Left ventricle myocardium inferior (tissue), 1 donor: ENCODE measurements around the gene FOXB2. TPM values are rescaled to one million over a fixed set of nuclear protein-coding genes. Genes with fewer than 3 reads are reported as not detected.
"Not testable (repeated sequence)": the region's sequence is repeated elsewhere in the genome, so short reads cannot be mapped to it uniquely, and the experiment has no call there.

Experiments
- DNase-seq: peaks from one replicate; pipeline ENCODE4 v3.0.0-alpha.2; 2020
- H3K27ac ChIP-seq: fragments of 200-600 bp; replicated peaks from 2 replicates; pipeline ENCODE4 v1.8.0; 2021
- H3K27me3 ChIP-seq: fragments of 200-600 bp; 2 replicates; pipeline ENCODE4 v1.8.0; 2021; ENCODE audit warnings: low read depth
- H3K36me3 ChIP-seq: fragments of 200-600 bp; 2 replicates; pipeline ENCODE4 v1.8.0; 2021
- H3K4me1 ChIP-seq: fragments of 200-600 bp; 2 replicates; pipeline ENCODE4 v1.8.0; 2021
- H3K4me3 ChIP-seq: fragments of 200-600 bp; 2 replicates; pipeline ENCODE4 v1.8.0; 2021; ENCODE audit warnings: mild to moderate bottlenecking, moderate library complexity
- H3K9me3 ChIP-seq: fragments of 200-600 bp; replicated peaks from 2 replicates; pipeline ENCODE4 v1.8.0; 2021
- intact Hi-C: fragments of 100-400 bp; cut with micrococcal nuclease; formaldehyde crosslinking; loops from one replicate; pipeline ENCODE4 v1.11.0; 2022
- total RNA-seq: library from RNA; stranded (reverse); fragmentation: NEBNext Ultra II Directional; extraction: Animal tissue kit (Norgen Biotek cat#: 25700); gene quantifications from one replicate; pipeline ENCODE4 v1.2.1, GENCODE V29; 2021
- TF ChIP-seq, protein P1 (sequence below): fragments of 200-600 bp; IDR thresholded peaks from 2 replicates; pipeline ENCODE4 v1.8.0; 2021; ENCODE audit warnings: antibody characterized with exemption, mild to moderate bottlenecking, borderline replicate concordance
- donor health status: DM: no; HTN: yes; CAD: no; lungs with severe emphysema.

Gene FOXB2
- total RNA-seq, 1 donor from 2014 or later = not detected

- intact Hi-C loops = no loop called here
- no peak overlapping the region for H3K4me3 ChIP-seq
- TF ChIP-seq, protein P1, sequence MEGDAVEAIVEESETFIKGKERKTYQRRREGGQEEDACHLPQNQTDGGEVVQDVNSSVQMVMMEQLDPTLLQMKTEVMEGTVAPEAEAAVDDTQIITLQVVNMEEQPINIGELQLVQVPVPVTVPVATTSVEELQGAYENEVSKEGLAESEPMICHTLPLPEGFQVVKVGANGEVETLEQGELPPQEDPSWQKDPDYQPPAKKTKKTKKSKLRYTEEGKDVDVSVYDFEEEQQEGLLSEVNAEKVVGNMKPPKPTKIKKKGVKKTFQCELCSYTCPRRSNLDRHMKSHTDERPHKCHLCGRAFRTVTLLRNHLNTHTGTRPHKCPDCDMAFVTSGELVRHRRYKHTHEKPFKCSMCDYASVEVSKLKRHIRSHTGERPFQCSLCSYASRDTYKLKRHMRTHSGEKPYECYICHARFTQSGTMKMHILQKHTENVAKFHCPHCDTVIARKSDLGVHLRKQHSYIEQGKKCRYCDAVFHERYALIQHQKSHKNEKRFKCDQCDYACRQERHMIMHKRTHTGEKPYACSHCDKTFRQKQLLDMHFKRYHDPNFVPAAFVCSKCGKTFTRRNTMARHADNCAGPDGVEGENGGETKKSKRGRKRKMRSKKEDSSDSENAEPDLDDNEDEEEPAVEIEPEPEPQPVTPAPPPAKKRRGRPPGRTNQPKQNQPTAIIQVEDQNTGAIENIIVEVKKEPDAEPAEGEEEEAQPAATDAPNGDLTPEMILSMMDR = no peak
- no peak for DNase-seq
- no peaks in the 10 kb centered on the region for H3K9me3 ChIP-seq
- no peak overlapping the region for H3K27ac ChIP-seq
- peaks cover 29% of the 10 kb centered on the region for H3K4me1 ChIP-seq
- peaks cover 100% of the 10 kb centered on the region for H3K27me3 ChIP-seq
- no peaks in the 10 kb centered on the region for H3K36me3 ChIP-seq
Observed at GRCh38 chr9:77024776-77025545, 5.5 kb downstream of the FOXB2 start.

DNA sequence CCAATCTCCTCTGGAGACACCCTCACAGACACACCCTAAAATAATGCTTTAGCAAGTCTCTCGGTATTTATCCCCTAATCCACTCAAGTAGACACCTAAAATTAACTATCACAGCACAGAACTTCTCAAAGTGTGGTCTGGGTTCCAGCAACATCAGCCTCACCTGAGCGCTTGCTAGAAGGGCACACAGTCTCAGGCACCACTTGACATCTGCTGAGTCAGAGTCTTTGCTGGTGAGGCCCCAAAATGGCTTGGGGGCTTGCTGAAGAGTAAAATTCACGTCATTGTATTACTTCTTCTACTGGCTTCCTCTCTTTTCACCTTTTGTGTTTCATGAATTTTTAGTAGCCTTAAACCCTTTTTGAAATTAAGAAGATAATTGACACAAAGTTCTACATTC lies 9.0 kb downstream of the FOXB2 start:
- DNase-seq = no peak
- H3K27me3 ChIP-seq = peaks cover 97% of the 10 kb centered on the region
- intact Hi-C loops = no loop called here
- H3K4me1 ChIP-seq = no peaks in the 10 kb centered on the region
- H3K4me3 ChIP-seq = no peak overlapping the region
- H3K9me3 ChIP-seq = no peaks in the 10 kb centered on the region
- no peaks in the 10 kb centered on the region for H3K36me3 ChIP-seq
- no peak overlapping the region for H3K27ac ChIP-seq
- TF ChIP-seq, protein P1 = no peak

DNA sequence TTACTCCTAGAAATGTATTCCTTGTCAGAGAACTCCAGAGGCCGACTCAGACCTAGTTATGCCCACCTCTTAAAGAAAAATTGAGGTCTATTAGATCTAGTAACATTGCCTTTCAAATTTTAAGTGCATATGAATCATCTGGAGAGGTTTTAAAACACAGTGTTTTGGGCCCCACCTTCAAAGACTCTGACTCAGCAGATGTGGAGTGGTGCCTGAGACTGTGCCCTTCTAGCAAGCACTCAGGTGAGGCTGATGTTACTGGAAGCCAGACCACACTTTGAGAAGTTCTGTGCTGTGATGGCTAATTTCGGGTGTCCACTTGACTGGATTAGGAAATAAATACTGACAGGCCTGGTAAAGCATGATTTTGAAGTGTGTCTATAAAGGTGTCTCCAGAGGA lies 10.6 kb downstream of the FOXB2 start:
- intact Hi-C loops = no loop called here

DNA sequence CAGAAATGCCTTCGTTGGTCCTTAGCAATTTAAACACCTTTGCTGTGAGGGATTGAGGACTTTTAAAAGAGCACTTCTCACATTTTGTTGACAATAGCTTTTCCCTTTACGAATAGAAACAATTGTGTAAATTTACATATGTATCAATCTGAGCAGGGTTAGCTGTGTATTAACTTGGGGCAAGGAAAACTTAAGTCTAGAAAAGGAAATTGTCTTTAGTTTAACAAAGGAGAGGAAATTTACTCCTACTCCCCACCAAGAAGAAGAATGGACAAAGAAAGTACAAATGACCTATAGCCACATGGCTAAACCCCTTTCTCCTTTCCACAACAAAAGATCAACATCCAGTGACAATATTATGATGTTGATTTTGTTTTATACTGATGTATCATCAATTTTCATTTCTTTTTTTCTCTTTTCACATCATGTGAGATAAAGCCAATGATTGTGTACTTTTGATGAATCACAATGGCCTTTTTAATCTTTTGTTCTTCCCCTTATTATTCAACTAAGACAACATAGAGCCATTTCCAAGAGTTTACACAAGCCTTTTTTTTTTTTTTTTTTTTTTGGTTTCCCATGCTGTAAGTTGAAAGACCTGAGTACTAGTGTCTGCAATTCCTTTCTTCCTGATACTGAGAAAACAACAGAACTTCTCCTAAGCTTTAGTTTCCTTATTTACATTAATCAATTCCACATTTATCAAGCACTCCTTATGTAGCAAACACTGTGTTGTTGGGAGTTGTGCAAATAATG lies 19.0 kb downstream of the FOXB2 start:
- Histone ChIP-seq H3K4me3 (no peak overlapping the region), H3K27me3 (peaks cover 60% of the 10 kb centered on the region), H3K36me3 (no peaks in the 10 kb centered on the region), H3K27ac (no peak overlapping the region), H3K4me1 (no peaks in the 10 kb centered on the region), H3K9me3 (no peaks in the 10 kb centered on the region)
- no peak for DNase-seq
- TF ChIP-seq, protein P1 = no peak
- intact Hi-C loops = no loop called here

More for the DNA sequence above, 10.6 kb downstream of the FOXB2 start:
- Histone ChIP-seq H3K4me3 (no peak overlapping the region), H3K36me3 (no peaks in the 10 kb centered on the region), H3K9me3 (no peaks in the 10 kb centered on the region), H3K27me3 (peaks cover 97% of the 10 kb centered on the region), H3K4me1 (no peaks in the 10 kb centered on the region), H3K27ac (no peak overlapping the region)
- DNase-seq = no peak
- TF ChIP-seq, protein P1 = no peak

GRCh38 chr9:77040340-77040739 lies 20.9 kb downstream of the FOXB2 start:
- Histone ChIP-seq H3K9me3 (no peaks in the 10 kb centered on the region), H3K4me3 (no peak overlapping the region), H3K4me1 (no peaks in the 10 kb centered on the region), H3K27me3 (peaks cover 58% of the 10 kb centered on the region), H3K27ac (no peak overlapping the region), H3K36me3 (no peaks in the 10 kb centered on the region)
- TF ChIP-seq, protein P1 = no peak
- DNase-seq = no peak
- intact Hi-C loops = no loop called here

DNA sequence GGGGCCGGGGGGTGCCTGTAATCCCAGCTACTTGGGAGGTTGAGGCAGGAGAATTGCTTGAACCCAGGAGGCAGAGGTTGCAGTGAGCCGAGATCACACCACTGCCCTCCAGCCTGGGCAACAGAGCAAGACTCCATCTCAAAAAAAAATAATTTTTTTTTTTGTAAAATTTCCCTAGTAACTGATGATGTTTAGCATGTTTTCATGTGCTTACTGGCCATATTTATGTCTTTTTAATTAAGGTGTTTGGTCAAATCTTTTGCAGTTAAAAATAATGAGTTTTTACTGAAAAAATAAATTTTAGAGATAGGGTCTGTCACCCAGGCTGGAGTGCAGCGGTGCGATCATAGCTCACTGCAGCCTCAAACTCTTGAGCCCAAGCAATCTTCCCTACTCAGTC lies 24.3 kb downstream of the FOXB2 start:
- H3K9me3 ChIP-seq, intact Hi-C loops, DNase-seq, H3K27ac ChIP-seq, H3K36me3 ChIP-seq, H3K4me3 ChIP-seq, H3K4me1 ChIP-seq: not testable (repeated sequence)
- peaks cover 66% of the 10 kb centered on the region for H3K27me3 ChIP-seq

GRCh38 chr9:77060681-77061080 lies 41.2 kb downstream of the FOXB2 start:
- H3K4me3 ChIP-seq, H3K4me1 ChIP-seq, H3K27me3 ChIP-seq, H3K9me3 ChIP-seq, DNase-seq, H3K36me3 ChIP-seq, intact Hi-C loops, H3K27ac ChIP-seq: not testable (repeated sequence)
